DND-41 (cell line): Measurements from ENCODE around the gene C5orf22.

Source experiments
- ATAC-seq: fragments of 200-7000 bp; cut with Tn5 transposase; 3 replicates; pipeline ENCODE4 v1.9.1; 2021; ENCODE audit warnings: low read depth; ENCODE audit not compliant: insufficient read depth
- DNase-seq: peaks from one replicate; pipeline ENCODE4 v3.0.0-alpha.2; 2020
- H2AFZ ChIP-seq: 2 replicates; pipeline ENCODE4 v1.6.0; 2012; ENCODE audit warnings: low read depth, low read length
- H3K27ac ChIP-seq: 2 replicates; pipeline ENCODE4 v1.5.1; 2012; ENCODE audit warnings: low read length, inconsistent platforms
- H3K27me3 ChIP-seq: fragments of 200-600 bp; sonication (generic); 2 replicates; pipeline ENCODE4 v1.6.0; 2012; ENCODE audit warnings: low read length, mild to moderate bottlenecking, inconsistent platforms; ENCODE audit not compliant: insufficient read depth, poor library complexity
- H3K36me3 ChIP-seq: 2 replicates; pipeline ENCODE4 v1.5.1; 2012; ENCODE audit warnings: low read length, inconsistent platforms; ENCODE audit not compliant: insufficient read depth
- H3K4me1 ChIP-seq: 2 replicates; pipeline ENCODE4 v1.5.1; 2012; ENCODE audit warnings: mild to moderate bottlenecking, low read length; ENCODE audit not compliant: insufficient read depth
- H3K4me2 ChIP-seq: 2 replicates; pipeline ENCODE4 v1.6.0; 2012; ENCODE audit warnings: mild to moderate bottlenecking, moderate library complexity, low read length, inconsistent platforms; ENCODE audit not compliant: insufficient read depth
- H3K4me3 ChIP-seq, 2 experiments: fragments of 200-600 bp in 1 of 2; shearing (Covaris generic) in 1 of 2; 2 replicates each; pipeline ENCODE4 v1.5.1; 2012 to 2016; ENCODE audit warnings: inconsistent platforms in 2 of 2, low read length in 2 of 2, mild to moderate bottlenecking in 2 of 2, low read depth in 1 of 2, moderate library complexity in 1 of 2
- H3K79me2 ChIP-seq: 2 replicates; pipeline ENCODE4 v1.6.0; 2012; ENCODE audit warnings: low read length, inconsistent platforms; ENCODE audit not compliant: insufficient read depth
- H3K9ac ChIP-seq: 2 replicates; pipeline ENCODE4 v1.6.0; 2012; ENCODE audit warnings: low read depth, mild to moderate bottlenecking, inconsistent platforms, low read length, moderate library complexity
- H3K9me3 ChIP-seq: 2 replicates; pipeline ENCODE4 v1.5.1; 2012; ENCODE audit warnings: low read length, moderate library complexity, mild to moderate bottlenecking, inconsistent platforms; ENCODE audit not compliant: insufficient read depth, severe bottlenecking
- H4K20me1 ChIP-seq: 2 replicates; pipeline ENCODE4 v1.6.0; 2012; ENCODE audit warnings: low read length; ENCODE audit not compliant: insufficient read depth
- EZH2 ChIP-seq: IDR thresholded peaks from 3 replicates; pipeline ENCODE4 v1.6.1; 2012; ENCODE audit warnings: borderline replicate concordance, low read depth, mild to moderate bottlenecking, moderate library complexity, low read length, inconsistent platforms; ENCODE audit not compliant: severe bottlenecking
- TF ChIP-seq, protein P1 (sequence below): IDR thresholded peaks from 2 replicates; pipeline ENCODE4 v1.5.1; 2012; ENCODE audit warnings: borderline replicate concordance, low read length, moderate library complexity, mild to moderate bottlenecking; ENCODE audit not compliant: poor library complexity, severe bottlenecking; ENCODE audit errors: extremely low read depth

The C5orf22 gene

GRCh38 chr5:31568302-31568835, 36.3 kb downstream of the C5orf22 start:
- TF ChIP-seq, protein P1, sequence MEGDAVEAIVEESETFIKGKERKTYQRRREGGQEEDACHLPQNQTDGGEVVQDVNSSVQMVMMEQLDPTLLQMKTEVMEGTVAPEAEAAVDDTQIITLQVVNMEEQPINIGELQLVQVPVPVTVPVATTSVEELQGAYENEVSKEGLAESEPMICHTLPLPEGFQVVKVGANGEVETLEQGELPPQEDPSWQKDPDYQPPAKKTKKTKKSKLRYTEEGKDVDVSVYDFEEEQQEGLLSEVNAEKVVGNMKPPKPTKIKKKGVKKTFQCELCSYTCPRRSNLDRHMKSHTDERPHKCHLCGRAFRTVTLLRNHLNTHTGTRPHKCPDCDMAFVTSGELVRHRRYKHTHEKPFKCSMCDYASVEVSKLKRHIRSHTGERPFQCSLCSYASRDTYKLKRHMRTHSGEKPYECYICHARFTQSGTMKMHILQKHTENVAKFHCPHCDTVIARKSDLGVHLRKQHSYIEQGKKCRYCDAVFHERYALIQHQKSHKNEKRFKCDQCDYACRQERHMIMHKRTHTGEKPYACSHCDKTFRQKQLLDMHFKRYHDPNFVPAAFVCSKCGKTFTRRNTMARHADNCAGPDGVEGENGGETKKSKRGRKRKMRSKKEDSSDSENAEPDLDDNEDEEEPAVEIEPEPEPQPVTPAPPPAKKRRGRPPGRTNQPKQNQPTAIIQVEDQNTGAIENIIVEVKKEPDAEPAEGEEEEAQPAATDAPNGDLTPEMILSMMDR = no peak
- no peak for TF ChIP-seq EZH2
- no peak for ATAC-seq
- H3K27ac ChIP-seq = no peak overlapping the region

GRCh38 chr5:31569068-31569467, 37.0 kb downstream of the C5orf22 start:
- no peaks in the 10 kb centered on the region for H3K36me3 ChIP-seq
- no peaks in the 10 kb centered on the region for H4K20me1 ChIP-seq
- H3K27me3 ChIP-seq = peaks cover 5% of the 10 kb centered on the region
- no peak overlapping the region for H3K27ac ChIP-seq
- H3K4me2 ChIP-seq = no peak overlapping the region
- no peak overlapping the region for H3K4me3 ChIP-seq
- H3K9ac ChIP-seq = no peak overlapping the region
- ATAC-seq (no peak), DNase-seq (no peak)
- peaks cover 3% of the 10 kb centered on the region for H3K9me3 ChIP-seq
- TF ChIP-seq, protein P1 = no peak
- no peak for TF ChIP-seq EZH2
- no peaks in the 10 kb centered on the region for H3K79me2 ChIP-seq
- H3K4me1 ChIP-seq = no peaks in the 10 kb centered on the region
- no peak overlapping the region for H2AFZ ChIP-seq

More at GRCh38 chr5:31568302-31568835, 36.3 kb downstream of the C5orf22 start:
- Histone ChIP-seq H3K9me3 (peaks cover 3% of the 10 kb centered on the region), H3K4me3 (no peak overlapping the region), H3K27me3 (peaks cover 5% of the 10 kb centered on the region), H3K36me3 (no peaks in the 10 kb centered on the region), H2AFZ (no peak overlapping the region), H4K20me1 (no peaks in the 10 kb centered on the region), H3K4me1 (no peaks in the 10 kb centered on the region), H3K79me2 (no peaks in the 10 kb centered on the region), H3K9ac (no peak overlapping the region), H3K4me2 (no peak overlapping the region)
- no peak for DNase-seq

- Histone ChIP-seq H3K9me3 (no peaks in the 10 kb centered on the region), H3K27me3 (peaks cover 5% of the 10 kb centered on the region), H4K20me1 (no peaks in the 10 kb centered on the region), H3K9ac (no peak overlapping the region), H3K79me2 (no peaks in the 10 kb centered on the region), H3K27ac (no peak overlapping the region), H3K4me3 (no peak overlapping the region), H2AFZ (no peak overlapping the region), H3K4me2 (no peak overlapping the region), H3K36me3 (no peaks in the 10 kb centered on the region), H3K4me1 (no peaks in the 10 kb centered on the region)
- TF ChIP-seq EZH2 = no peak
- TF ChIP-seq, protein P1 = no peak
- ATAC-seq = no peak
- DNase-seq = no peak
These were observed 41.5 kb downstream of the C5orf22 start for GRCh38 chr5:31573494-31574142.
